GM21423 (cell line): ENCODE measurements around the gene TMEM53.

Source experiments
- ATAC-seq: cut with Tn5 transposase; IDR thresholded peaks from one replicate; pipeline ENCODE4 v1.9.1; 2021; ENCODE audit warnings: mild to moderate bottlenecking, moderate library complexity; ENCODE audit not compliant: unreplicated experiment

TMEM53 gene

DNA sequence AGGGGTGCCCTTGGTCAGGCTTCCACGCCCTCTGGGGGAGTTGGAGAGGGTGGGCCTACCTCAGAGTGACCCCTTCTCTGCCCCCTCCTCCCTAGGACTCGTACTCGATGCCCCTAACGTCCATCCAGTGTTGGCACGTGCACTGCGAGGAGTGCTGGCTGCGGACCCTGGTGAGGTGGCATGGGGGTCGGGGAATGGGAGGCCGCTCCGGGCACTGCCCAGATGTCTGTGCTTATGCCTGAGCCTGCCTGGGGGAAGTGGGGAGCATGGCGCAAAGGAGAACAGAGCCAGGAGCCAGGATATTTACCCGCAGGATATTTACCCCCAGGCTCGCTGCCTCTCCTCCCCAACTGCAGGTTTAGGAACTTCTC, 24.5 kb downstream of the TMEM53 start:
- ATAC-seq, result no peak

DNA sequence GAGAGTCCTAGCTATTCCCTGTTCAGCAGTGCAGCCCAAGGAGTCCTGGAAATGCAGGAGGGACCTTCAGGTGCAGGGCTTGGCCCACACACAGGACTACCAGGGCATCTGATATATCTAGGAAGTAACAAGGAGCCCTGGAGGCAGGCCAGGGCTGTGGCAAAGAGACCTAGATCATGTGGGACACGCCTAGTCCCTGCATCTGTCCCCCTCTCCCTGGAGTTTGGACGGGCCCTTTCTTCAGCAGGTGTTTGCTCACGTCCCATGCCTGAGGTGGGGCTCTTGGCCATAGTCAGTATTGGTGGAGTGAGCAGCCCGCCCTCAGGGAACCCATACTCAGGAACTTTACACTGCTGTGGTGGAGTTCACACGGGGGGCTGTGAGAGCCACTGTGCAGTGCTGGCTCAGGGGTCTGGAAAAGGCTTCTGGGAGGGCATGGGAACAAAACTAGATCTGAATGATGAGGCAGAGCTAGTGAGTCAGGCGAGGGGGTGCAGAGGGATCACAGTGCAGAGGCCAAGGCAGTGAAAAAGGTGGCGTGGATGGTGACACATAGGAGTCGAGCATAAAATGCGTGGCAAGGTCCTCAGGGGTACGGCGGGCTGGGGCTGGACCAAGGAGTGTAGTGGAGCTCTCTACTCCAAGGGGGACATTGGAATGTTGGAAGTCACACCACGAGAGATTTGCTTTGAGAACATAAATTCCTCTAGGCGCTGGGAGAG, 25.6 kb downstream of the TMEM53 start:
- ATAC-seq, result no peak

DNA sequence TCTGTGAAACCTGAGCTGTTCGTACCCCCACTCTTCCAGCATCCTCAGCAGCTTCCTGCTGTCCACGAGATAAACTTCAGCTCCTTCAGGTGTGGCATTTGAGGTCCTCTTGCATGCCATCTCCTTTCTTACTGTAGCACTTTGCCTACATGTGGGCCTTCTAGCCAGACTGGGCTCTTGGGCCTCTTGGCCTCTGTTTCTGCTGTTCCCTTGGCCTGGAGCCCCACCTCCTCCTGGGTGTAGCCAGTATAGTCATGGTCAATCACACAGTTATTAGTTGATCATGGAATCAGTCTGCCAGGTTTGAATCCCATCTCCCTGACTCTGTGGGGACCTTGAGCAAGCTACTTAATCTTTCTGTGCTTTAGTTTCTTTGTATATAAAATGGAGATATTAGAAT, 26.4 kb downstream of the TMEM53 start:
- no peak for ATAC-seq

DNA sequence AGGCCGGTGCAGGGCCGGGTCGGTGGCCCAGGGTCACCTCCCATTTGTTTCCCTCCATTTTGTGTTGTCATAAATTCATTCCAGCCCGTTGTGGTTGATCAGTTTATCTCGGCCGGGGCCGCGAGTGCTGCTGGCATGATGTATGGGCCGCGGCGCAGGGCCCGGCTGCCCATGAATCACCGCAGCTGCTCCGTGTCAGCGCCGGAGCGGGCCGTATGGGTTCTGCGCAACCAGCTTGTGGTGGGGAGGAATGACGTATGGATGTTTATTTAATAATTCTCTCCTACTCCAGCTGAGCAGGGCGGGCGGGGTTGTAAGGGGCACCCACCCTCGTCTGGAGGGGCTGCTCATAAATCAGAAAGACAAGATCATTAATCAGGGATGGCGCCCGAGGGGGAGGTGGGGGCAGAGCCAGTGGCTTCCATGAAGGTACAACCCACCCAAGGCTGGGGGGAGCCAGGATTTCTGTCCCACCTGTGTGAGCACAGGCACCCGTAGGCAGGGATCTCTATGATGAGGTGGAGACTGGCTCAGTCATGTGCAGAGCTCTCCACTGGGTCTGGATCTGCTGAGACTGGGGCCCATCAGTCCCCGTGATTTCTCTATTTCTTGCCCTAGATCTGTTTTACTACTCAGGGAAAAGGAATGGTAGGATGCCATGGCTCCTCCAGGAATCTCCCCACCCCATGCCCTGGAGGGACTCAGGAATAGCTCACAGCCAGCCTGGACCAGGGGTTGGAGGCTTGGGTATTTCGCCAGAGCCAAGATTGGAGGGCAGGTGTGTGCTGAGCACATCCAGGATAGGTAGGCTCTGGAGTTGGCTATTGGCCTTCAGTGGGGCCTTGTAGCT, 27.8 kb downstream of the TMEM53 start:
- no peak for ATAC-seq

DNA sequence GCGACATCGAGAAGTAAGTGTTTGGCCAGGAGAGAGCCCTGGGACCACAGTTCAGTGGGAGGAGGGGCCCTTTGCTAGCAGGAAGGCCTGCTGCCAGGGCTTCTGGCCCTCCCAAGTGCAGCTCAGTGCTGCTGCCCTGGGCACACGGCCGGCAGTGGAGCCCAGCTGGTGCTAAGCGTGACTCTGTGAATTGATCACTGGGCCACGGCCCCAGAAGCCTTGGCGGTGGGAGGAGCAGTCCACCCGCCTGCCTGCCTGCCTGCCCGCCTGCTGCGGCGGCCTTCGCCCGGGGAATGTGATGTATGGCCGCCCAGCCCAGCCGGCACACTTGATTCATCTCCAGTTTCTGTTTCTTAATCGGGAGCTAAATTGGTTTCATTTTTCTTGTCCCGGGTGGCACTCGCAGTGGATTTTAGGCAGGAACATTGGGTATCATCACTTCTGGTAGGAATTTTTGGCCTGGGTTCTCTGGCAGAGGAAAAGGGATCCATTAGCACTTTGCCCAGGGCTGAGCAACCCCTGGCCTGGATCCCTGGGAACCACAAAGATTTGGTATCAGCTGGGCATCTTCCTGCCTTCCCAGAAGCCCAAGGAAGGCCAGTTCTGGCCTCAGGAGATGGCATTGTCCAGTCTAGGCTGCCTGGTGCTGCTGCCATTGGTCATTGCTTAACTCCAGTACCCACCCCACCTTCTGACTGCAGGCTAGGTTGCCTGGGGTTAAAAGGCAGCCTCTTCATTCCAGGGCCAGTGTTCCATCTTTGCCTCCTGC, 28.6 kb downstream of the TMEM53 start:
- ATAC-seq, result no peak

DNA sequence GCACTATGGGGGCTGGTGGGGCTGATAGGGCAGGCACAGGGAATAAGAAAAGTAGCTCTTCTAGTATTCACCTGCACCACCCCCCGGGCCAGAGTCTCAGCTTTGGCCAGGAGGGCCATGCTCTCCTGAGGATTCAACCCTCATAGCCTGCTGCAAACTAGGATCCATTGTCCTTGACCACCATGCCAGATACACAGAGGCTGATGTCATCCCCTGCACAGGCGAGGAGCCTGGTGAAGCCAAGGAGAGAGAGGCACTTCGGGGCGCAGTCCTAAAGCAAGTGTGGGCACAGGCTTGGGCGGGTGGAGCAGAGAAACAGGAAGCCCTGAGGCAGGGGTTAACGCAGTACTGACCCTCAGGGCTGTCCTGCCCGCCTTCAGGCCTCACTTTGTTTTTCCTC, 29.5 kb downstream of the TMEM53 start:
- no peak for ATAC-seq

DNA sequence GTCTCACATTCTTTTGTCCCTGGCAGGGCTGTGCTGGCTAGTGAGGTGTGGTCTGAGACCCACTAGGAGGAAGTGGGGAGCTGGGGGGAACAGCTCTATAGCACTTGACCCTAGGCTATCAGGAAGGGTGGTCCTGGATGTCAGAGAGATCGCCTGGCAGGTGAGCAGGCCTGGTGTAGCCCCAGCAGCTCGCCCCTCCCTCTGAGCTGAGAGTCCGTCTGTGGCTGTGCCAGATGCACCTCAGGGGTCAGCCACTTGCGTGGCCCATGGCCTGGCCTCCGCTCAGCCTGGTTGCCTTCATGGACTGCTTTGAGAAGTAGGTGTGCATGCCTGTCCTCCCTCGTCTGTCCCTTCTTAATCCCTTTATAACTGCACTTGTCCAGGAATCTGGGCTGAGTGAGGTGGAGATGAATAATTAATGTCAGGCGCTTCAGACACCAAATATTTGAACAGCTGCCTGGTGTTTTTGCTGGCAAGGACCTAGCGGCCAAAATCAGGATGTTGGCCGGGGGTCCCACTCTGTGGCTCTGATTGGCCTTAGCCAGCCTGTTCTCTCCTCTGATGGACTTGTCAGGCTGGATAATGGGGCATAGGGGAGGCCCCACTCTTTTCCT, 30.5 kb downstream of the TMEM53 start:
- no peak for ATAC-seq

DNA sequence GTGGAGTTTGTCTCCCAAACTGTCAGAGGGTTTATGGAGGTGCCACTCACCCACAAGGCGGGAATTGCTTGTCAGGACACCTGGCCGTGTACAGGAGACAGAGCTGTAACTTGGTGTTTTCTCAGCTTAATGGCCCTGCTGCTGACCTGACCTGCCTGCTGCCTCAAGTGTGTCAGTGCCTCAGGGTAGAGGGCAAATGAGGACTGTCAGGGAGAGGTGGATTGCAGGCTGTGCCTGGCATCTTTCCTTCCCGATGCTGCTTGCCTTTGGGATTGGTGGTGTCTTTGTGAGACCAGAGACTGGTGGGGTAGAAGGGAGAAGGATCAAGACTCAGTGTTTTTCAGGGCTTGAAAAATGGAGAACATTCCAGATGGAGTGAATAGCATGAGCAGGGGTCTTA, 31.4 kb downstream of the TMEM53 start:
- no peak for ATAC-seq

DNA sequence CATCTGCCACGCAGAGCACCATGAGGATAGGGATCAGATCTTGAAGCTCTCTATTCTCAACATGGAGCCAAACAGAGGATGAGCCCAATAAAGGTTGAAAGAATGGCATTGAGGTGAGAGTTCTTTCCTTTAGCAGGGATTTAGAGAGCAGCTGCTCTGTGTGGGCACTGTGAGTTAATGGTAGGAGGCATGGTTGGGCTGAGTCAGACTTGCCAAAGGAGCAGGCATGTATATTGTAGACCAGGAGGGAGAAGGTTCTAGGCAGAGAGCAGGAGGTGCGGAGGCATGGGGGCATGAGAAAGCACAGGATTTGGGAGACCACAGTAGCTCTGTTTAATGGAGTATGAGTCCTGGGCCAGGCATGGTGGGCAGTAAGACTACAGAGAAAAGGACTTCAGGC, 32.0 kb downstream of the TMEM53 start:
- no peak for ATAC-seq

DNA sequence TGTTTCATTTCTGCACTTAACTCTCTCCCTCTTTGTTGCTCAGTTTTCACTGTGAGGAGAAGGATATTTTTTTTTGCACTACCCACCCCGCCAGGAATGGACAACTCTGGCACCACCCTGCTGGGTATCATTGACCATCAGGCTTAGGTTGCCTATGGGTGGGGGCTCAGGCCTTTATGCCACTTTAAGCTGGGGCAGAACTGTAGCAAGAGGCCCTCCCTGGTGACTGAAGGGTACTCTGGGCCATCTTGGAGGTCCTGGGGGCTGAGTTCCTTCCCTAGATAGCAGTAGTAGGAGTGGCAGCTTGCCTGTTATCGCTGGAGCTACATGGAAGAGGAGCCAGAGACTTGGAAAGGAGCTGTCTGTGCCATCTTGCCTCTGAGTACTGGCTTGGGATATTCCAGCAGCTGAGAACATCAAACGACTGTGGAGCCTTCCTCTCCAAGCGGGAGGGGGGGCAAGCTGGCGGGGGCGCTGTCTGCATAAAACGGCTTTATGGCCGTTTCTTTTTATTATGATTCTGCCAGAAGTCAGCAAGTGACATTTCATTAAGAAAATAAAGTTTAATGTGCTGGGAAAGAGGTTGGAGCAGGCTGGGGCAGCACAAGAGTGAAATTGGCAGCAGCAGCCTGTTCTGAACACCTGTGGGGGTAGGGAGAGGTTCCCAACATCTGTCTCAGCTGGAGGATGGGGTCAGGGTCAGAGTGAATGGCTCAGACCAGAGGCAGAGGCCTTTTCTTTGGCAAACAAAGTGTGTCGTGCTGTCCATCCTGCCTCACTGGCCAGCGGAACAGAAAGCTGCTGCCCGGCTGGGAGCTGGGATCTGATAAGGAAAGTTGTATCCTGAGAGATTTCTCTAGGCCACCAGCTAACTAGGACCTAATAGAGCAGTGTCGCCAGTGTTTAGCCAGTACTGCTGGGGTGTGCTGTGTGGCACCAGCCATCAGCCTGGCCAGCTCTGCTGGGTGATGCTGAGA, 32.9 kb downstream of the TMEM53 start:
- no peak for ATAC-seq

DNA sequence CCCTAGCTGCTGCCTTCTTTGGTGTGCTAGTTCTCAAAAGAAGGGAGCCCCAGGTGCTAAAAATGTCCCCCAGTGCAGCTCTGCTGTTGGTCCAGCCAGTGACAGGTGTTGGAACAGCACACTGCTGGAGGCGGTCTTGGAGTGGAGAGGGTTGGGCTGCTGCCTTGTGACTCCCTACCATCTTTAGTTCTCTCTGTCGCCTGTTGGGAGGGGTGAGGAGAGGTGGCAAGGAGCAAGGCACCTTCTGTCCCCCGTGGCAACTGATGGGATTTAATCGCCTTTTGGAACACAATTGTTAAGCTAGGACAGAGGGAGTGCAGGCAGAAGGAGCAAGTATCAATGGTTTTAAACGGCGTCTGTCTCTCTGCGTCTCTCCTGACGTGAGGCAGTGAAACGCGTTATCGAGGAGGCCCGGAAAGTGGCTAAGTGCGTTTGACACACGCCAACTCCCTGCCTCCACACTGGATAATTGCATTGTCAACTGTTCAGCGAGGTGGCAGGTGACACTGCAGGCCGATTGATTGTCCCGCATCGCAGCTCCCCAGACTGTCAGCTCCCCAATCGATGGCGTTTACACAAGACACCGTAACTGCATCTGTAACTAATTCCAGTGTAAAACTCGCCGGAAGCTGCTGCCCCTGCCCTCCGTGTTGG, 34.0 kb downstream of the TMEM53 start:
- no peak for ATAC-seq

DNA sequence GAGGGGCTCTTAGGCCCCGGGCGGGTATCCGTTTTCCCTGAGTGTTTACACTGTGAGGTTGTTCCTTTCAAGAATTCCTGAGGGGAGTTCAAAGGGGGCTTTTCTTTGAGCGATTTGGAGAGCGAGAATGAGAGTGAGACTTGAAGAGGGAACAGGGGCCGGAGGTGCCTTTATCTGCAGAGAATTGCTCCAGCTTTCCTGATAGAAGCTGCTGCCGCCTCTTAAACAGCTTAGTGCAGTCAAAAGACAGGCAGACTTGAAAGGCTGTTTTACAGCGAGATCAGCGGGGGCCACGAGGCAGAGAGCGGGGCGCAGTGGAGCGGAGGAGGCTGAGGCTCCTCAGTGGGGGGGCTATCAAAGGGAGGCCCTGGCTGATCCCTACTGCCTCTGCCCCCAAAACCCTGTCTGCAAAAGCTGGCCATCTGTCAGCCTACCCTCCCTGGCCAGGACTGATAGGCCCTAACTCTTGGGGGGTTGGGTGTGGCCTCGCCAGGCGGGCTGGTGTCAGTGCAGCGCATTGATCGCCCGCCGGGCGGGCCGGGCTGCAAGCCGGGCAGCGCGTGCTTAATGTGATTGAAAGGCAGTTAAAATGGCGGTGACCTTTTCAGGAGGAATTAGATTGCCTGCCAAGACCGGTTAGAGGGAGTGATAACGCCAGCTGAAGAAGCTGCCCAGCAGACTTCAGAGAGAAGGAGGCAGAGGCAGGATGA, 36.4 kb downstream of the TMEM53 start:
- ATAC-seq, result no peak

DNA sequence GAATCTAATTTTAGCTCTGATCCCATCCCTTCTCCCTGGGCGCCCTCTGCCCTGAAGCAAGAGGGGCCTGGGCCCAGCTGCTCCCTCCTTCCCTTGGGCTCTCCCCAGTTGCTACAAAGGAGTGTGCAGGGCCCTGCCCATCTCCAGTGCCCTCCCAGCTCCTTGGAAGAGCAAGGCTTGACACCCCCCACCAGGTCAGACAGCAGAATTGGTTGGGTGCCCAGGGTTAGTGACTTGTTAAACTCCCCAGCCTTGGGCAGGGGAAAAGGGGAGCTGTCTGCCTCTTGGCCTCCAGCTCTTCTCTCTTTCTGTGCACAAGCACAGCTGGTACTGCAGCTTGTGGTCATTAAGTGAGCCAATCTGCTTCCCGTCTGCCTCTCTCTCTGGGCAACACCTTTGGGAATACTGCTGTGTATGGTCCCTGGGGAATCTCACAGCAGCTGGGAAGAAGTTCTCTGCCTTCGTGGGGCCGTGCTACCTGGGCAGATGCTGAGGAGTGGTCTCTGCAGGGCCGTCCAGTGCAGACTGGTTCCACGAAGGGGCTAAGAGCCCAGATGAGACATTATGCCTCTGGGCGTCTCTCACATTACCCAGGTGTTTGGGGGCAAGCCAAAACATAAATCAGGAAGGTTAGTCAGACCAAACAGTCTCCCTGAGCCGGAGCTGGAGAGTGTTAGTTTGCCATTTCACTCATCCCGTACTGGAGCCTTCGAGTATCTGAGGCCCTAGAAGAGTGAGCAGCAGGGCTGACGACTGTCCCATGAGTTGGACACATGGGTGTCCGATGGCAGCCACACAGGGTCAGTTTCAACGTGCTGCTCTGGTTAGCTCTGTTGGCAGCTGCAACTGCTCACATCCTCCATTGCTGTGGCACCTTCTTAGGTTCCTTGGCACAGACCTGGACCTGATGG, 37.3 kb downstream of the TMEM53 start:
- no peak for ATAC-seq

DNA sequence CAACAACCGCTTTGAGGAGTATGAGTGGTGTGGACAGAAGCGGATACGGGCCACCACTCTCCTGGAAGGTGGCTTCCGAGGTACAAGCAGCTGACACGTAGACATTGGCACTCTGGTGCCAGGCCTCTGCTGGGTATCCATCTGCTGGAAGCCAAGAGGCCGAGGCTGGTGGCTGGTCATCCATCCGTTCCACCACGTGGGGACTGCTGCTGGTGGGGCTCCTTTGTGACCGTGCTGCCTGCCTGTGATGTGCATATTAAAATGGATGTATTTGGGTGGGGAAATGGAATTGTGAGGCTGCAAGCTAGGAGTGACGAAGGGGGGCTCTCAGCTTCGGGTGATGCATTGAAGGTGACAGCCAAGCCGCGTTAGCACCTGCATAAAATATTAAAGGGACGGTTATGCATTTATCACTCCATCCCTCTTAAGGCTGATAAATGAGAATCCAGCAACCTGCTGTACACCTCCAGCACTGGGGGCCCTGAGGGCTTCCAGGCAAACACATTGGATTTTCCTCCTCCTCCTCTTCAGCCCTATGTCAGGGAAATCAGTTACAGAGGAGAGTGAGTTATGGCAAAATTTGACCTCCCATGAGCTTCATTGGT, 38.1 kb downstream of the TMEM53 start:
- no peak for ATAC-seq

DNA sequence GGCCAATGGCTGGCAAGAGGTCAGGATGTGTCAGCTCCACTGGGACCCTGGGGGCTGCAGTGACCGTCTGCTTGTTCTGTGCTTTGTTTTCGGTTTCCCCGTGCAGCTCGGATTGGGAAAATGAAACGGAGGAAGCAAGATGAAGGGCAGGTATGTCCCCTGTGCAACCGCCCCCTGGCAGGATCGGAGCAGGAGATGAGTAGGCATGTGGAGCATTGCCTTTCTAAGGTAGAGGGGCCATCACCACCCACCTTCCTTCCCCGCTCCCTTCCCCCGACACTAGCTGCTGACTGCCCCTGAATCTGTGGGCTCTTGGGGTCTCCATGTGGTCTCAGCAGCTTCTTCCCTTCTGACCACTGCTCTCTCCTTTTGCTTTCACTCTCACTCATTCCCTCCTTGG, 38.8 kb downstream of the TMEM53 start:
- ATAC-seq, result no peak

DNA sequence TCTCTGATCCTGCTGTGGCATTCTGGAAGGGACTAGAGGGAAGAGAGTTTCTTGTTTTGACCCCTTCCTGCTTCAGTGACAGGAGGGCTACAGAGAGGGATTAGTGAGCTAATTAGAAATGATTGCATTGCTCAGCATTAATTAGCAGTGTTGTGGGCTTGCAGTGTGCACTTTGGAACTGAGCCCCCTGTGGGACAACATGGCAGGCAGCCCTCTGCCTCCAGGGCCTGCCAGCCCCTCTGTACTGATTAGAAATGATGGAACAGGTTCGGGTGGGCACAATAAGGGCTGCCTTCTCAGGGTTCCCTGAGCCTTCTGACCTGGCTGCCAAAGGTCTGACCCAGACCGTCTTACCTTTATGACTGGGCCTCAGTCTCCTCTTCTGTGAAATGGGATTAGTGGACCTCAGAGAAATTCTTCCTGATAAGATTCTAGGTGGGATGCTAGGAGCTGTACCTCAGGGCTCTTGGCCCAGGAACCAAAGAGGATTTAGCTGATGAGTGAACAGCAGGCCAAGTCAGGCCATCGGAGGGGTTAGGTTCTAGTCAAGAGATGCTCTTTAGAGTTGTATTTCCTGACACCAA, 39.6 kb downstream of the TMEM53 start:
- no peak for ATAC-seq

DNA sequence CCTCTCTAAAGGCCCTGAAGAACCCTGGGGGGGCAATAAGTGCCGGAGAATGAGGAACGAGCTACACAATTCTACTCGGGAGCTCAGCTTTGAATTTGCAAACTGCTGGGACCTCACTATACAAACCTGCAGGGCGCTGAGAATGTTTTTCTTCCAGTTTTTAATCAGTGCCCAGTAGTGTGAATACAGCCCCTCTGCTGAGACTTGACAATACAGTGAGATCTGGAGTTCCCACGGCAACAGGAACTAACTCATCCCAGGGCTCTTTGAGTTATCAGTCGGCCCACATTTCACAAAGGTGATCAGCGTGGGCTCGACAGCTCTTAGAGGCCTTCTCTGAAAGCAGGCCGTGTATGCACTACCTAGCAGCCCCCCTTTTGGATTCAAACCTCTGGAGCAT, 41.7 kb downstream of the TMEM53 start:
- ATAC-seq, result no peak
